ENCODE results near the gene MLH3.

MLH3 gene

DNA sequence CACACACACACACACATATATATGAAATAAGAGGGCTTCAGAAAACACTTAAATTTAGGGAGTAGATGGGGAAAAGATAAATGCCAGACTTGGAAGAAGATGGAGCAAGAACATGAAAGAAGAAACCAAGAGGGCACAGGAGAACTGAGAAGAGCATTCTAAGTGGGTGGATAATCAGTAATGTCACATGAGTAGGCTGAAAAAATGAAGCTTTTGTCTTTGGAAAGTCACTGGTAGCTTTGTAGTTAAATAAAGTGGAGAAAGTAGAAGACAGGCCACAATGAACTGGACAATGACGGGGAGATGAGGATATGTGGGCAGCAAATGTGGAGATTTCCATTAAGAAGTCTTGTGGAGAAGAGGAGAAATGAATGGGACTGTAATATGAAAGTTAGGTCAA lies 15.9 kb upstream of the MLH3 start:
- TF ChIP-seq, protein P1, sequence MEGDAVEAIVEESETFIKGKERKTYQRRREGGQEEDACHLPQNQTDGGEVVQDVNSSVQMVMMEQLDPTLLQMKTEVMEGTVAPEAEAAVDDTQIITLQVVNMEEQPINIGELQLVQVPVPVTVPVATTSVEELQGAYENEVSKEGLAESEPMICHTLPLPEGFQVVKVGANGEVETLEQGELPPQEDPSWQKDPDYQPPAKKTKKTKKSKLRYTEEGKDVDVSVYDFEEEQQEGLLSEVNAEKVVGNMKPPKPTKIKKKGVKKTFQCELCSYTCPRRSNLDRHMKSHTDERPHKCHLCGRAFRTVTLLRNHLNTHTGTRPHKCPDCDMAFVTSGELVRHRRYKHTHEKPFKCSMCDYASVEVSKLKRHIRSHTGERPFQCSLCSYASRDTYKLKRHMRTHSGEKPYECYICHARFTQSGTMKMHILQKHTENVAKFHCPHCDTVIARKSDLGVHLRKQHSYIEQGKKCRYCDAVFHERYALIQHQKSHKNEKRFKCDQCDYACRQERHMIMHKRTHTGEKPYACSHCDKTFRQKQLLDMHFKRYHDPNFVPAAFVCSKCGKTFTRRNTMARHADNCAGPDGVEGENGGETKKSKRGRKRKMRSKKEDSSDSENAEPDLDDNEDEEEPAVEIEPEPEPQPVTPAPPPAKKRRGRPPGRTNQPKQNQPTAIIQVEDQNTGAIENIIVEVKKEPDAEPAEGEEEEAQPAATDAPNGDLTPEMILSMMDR (IDR thresholded peaks at IDR 0.05; ENCODE audit: insufficient read depth, missing control alignments), result no peak
- FAIRE-seq (no peak), DNase-seq (ENCODE audit: insufficient read length, low spot score) (no peak)

DNA sequence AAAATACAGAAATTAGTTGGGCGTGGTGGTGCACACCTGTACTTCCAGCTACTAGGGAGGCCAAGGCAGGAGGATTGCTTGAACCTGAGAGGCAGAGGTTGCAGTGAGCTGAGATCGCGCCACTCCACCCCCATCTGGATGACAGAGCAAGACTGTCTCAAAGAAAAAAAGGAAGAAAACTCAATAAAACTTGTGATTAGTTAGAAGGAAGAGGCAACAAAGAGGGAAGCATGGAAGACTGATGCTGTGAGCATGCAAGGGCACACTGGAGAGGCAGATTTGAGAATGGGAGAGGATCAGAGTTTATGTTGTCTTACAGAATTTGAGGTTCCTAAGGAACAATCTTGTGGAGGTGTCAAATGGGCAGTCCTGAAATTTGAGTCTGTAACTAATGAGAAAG lies 15.4 kb upstream of the MLH3 start:
- TF ChIP-seq, protein P1 (IDR thresholded peaks at IDR 0.05; ENCODE audit: insufficient read depth, missing control alignments), result no peak
- DNase-seq (ENCODE audit: insufficient read length, low spot score) (no peak), FAIRE-seq (no peak)

DNA sequence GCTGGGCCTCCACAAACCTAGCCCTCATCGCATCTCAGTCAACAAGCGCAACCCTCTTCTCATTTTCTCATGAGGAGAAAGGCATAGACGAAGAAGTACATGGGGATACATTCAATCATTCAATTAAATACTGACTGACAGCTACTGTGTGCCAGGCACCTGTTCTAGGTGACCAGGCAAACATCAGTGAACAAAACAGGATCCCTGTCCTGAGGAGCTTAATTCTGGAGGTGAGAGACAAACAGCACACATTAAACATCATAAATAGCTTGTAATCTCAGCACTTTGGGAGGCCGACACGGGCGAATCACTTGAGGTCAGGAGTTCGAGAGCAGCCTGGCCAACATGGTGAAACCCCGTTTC lies 12.9 kb upstream of the MLH3 start:
- TF ChIP-seq, protein P1 (IDR thresholded peaks at IDR 0.05; ENCODE audit: insufficient read depth, missing control alignments), result no peak
- no peak for FAIRE-seq
- DNase-seq (ENCODE audit: insufficient read length, low spot score), result no peak

DNA sequence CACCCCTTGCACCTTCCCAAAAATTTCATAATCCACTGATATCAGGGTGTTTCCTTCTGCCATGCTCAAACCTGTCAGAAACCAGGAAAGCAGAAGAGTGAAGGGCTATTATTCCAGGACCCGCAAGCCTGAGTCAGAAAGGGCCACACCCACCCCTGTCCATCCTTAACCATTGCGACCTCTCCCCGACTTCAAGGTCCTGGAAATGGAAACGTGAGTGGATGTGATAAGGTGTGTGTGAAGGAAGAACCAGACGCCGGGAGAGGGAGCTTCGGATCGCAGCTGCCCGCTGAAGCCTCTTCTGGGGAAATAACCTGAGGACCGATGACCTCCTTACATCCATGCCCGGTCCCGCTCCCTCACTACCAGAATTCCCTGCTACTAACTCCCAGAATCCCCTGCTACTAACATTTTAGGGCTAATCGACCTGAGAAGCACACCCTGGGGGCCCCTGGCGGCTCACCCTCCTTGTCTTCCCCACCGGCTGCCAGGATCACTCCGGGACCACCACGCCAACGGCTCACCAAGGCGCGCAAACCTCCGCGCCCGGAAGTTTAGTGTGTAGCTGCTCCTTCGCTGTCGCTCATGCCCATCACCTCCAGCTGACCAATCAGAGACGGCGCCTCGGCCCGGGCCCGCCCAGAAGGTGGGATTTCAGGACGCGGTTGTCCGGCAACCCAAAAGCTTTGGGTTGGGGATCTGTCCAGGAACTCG lies 12.4 kb upstream of the MLH3 start, which contains the start of gene ACYP1:
Gene ACYP1 (minus strand): TSS at position 534 of the 714 bp plus-strand sequence. CDS start 471 bp downstream, at position 63.
- no peak for FAIRE-seq
- TF ChIP-seq, protein P1 (IDR thresholded peaks at IDR 0.05; ENCODE audit: insufficient read depth, missing control alignments), result no peak
- peak; percentile 51 for DNase-seq (ENCODE audit: insufficient read length, low spot score)

DNA sequence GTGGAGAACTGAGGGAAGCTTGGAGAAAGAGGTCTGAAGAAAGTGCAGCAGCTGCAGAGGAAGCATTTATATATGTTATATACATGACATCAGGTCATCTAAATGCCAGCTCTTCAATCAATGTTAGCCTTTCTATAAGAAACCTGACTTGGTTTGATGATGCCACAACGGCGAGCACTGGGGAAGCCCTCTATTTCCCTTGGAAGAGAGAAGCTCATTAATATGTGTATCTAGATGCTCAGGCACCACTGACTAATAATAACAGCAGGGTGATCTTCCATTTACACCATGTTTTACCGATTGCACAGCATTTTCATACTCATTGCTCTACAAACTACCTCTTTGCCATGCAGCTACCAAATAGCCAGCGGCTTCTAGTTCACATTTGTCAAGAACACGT lies 11.7 kb upstream of the MLH3 start:
- no peak for DNase-seq (ENCODE audit: insufficient read length, low spot score)
- TF ChIP-seq, protein P1 (IDR thresholded peaks at IDR 0.05; ENCODE audit: insufficient read depth, missing control alignments), result no peak
- no peak for FAIRE-seq

DNA sequence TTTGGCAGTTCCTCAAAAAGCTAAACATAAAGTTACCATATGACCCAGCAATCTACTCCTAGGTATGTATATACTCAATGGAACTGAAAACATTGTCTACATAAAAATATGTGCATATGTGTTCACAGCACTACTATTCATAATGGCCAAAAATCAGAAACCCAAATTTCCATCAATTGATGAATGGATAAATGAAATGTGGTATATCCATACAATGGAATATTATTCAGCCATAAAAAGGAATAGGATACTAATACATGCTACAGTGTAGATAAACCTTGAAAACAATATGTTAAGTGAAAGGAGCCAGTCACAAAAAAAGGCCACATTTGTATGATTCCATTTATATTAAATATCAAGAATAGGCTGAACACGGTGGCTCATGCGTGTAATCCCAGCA lies 9.2 kb upstream of the MLH3 start:
- FAIRE-seq, result no peak

DNA sequence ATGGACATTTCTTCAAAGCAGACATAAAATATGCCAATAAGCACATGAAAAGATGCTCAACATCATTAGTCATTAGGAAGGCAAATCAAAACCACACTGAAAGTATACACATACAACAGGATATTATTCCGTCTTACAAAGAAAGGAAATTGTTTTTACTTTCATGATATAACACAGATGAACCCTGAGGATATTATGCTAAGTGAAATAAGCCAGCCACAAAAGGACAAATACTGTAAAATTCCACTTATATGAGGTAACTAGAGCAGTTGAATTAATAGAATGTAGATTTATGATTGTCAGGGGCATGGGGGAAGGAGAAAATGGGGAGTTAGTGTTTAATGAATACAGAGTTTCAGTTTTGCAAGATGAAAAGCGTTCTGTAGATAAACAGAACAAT lies 8.4 kb upstream of the MLH3 start:
- no peak for DNase-seq (ENCODE audit: insufficient read length, low spot score)
- no peak for FAIRE-seq
- TF ChIP-seq, protein P1 (IDR thresholded peaks at IDR 0.05; ENCODE audit: insufficient read depth, missing control alignments), result no peak

More for the DNA sequence above, 9.2 kb upstream of the MLH3 start:
- no peak for DNase-seq (ENCODE audit: insufficient read length, low spot score)
- TF ChIP-seq, protein P1 (IDR thresholded peaks at IDR 0.05; ENCODE audit: insufficient read depth, missing control alignments), result no peak
